Tibial nerve (tissue), 4 donors: ENCODE data around the gene SH3RF3. TPM values are rescaled to one million over a fixed set of nuclear protein-coding genes. Genes with fewer than 3 reads are reported as not detected.
A peak's percentile ranks its signal among the peaks of the same experiment; 100 is the strongest.

Experiments used
- DNase-seq, 2 donors: peaks; one replicate each; pipeline ENCODE4 v3.0.0-alpha.2; 2019; ENCODE audit warnings: low spot score in 2 of 2
- H3K27ac ChIP-seq, 4 donors: fragments of 200-600 bp; sonication (generic) in 3 of 4; one replicate each; pipeline ENCODE4 v1.5.1; 2017 to 2019; ENCODE audit warnings: mild to moderate bottlenecking in 1 of 4
- H3K27me3 ChIP-seq, 2 donors: fragments of 200-600 bp; sonication (generic) in 1 of 2; one replicate each; pipeline versions ENCODE4 v1.5.1 to v1.6.0; 2017 to 2019
- H3K36me3 ChIP-seq, 3 donors: fragments of 200-600 bp; sonication (generic); one replicate each; pipeline ENCODE4 v1.5.1; 2018 to 2019
- H3K4me1 ChIP-seq, 4 donors: fragments of 200-600 bp; sonication (generic) in 3 of 4; one replicate each; pipeline ENCODE4 v1.5.1; 2017 to 2019
- H3K4me3 ChIP-seq, 4 donors: fragments of 200-600 bp; sonication (generic) in 3 of 4; one replicate each; pipeline ENCODE4 v1.5.1; 2017 to 2019; ENCODE audit warnings: mild to moderate bottlenecking in 1 of 4, moderate library complexity in 1 of 4
- H3K9me3 ChIP-seq, 4 donors: fragments of 200-600 bp; sonication (generic) in 3 of 4; one replicate each; pipeline ENCODE4 v1.5.1; 2017 to 2019
- CTCF ChIP-seq, 5 experiments: fragments of 200-600 bp in 3 of 5; fragments of 450-650 bp in 2 of 5; sonication (generic) in 3 of 5; IDR thresholded peaks; one replicate each; pipeline ENCODE4 v1.5.1; 2016 to 2019; ENCODE audit warnings: antibody characterized with exemption in 5 of 5, mild to moderate bottlenecking in 3 of 5, moderate library complexity in 2 of 5
- EP300 ChIP-seq, 2 donors: sonication (generic); formaldehyde crosslinking; IDR thresholded peaks; one replicate each; pipeline ENCODE4 v1.6.1; 2017; ENCODE audit warnings: antibody characterized with exemption in 2 of 2, mild to moderate bottlenecking in 1 of 2
- POLR2A ChIP-seq, 2 donors: fragments of 450-650 bp; IDR thresholded peaks; one replicate each; pipeline ENCODE4 v1.6.1; 2017; ENCODE audit warnings: antibody characterized with exemption in 2 of 2, mild to moderate bottlenecking in 2 of 2, moderate library complexity in 2 of 2
- WGBS, 2 donors: methylation state at CpG; one replicate each; pipeline ENCODE4 v1.1.5; 2018; 5-methylcytosine and 5-hydroxymethylcytosine counted together
- total RNA-seq, 4 donors: library from RNA; depleted of rRNA; stranded (reverse); fragments of >200 nt; gene quantifications; one replicate each; pipeline ENCODE4 v1.1.0, GENCODE V29; 2016

SH3RF3 gene
- total RNA-seq, 4 donors from 2014 or later = 6.9 to 18.0 (median 11.4) TPM

- H3K36me3 ChIP-seq = no peaks in the 10 kb centered on the region
- H3K4me1 ChIP-seq = peaks cover 0 to 43% (median 0%) of the 10 kb centered on the region in 4 donors
- no peak overlapping the region for H3K4me3 ChIP-seq
- no peak overlapping the region for H3K27ac ChIP-seq
- TF ChIP-seq POLR2A (IDR thresholded peaks at IDR 0.05) (no peak), EP300 (IDR thresholded peaks at IDR 0.05) (no peak), CTCF (IDR thresholded peaks at IDR 0.05) (no peak)
- DNase-seq = no peak
- WGBS, 2 donors = 58 to 67% methylated on average over 12 of the region's 12 CpGs
- H3K9me3 ChIP-seq = no peaks in the 10 kb centered on the region
- peaks cover 0 to 7% of the 10 kb centered on the region in 2 donors for H3K27me3 ChIP-seq
Measured at GRCh38 chr2:109125593-109126500, 3.2 kb upstream of the SH3RF3 start.

- peaks cover 0 to 43% (median 0%) of the 10 kb centered on the region in 4 donors for H3K4me1 ChIP-seq
- no peak overlapping the region for H3K4me3 ChIP-seq
- H3K27me3 ChIP-seq = peaks cover 0 to 7% of the 10 kb centered on the region in 2 donors
- H3K9me3 ChIP-seq = no peaks in the 10 kb centered on the region
- WGBS, 2 donors = 82 to 90% methylated on average over 5 of the region's 5 CpGs
- no peak for TF ChIP-seq POLR2A (IDR thresholded peaks at IDR 0.05)
- no peak overlapping the region for H3K27ac ChIP-seq
- no peaks in the 10 kb centered on the region for H3K36me3 ChIP-seq
- no peak for DNase-seq
Measured at GRCh38 chr2:109126501-109126860, 2.5 kb upstream of the SH3RF3 start.

- Histone ChIP-seq H3K4me1 (peaks cover 0 to 43% (median 0%) of the 10 kb centered on the region in 4 donors), H3K27ac (no peak overlapping the region), H3K4me3 (peak overlapping the region in 2 of 4 donors; percentile 56 to 65), H3K27me3 (peaks cover 0 to 7% of the 10 kb centered on the region in 2 donors), H3K36me3 (no peaks in the 10 kb centered on the region), H3K9me3 (no peaks in the 10 kb centered on the region)
- 81 to 82% methylated on average over 10 of the region's 10 CpGs for WGBS, 2 donors
- TF ChIP-seq EP300 (IDR thresholded peaks at IDR 0.05) (no peak), CTCF (IDR thresholded peaks at IDR 0.05) (no peak), POLR2A (IDR thresholded peaks at IDR 0.05) (no peak)
- no peak for DNase-seq
Measured at GRCh38 chr2:109127556-109127955, 1.4 kb upstream of the SH3RF3 start.

GRCh38 chr2:109128048-109128615 lies 873 bp upstream of the SH3RF3 start:
- Histone ChIP-seq H3K9me3 (no peaks in the 10 kb centered on the region), H3K4me3 (peak overlapping the region; percentile 44 to 65 (median 56)), H3K36me3 (no peaks in the 10 kb centered on the region), H3K4me1 (peaks cover 0 to 43% (median 0%) of the 10 kb centered on the region in 4 donors), H3K27me3 (peaks cover 0 to 7% of the 10 kb centered on the region in 2 donors), H3K27ac (peak overlapping the region in 3 of 4 donors; percentile 42 to 73 (median 48))
- WGBS, 2 donors = 1 to 2% methylated on average over 46 to 63 of the region's 63 CpGs
- TF ChIP-seq CTCF (IDR thresholded peaks at IDR 0.05) (peak; percentile 70 to 92 (median 73)), EP300 (IDR thresholded peaks at IDR 0.05) (peak in 1 of 2 donors; percentile 53), POLR2A (IDR thresholded peaks at IDR 0.05) (no peak)
- peak; percentile 41 to 73 for DNase-seq

- TF ChIP-seq POLR2A (IDR thresholded peaks at IDR 0.05) (no peak), CTCF (IDR thresholded peaks at IDR 0.05) (peak in 1 of 5 experiments; percentile 8)
- H3K27me3 ChIP-seq = peaks cover 0 to 7% of the 10 kb centered on the region in 2 donors
- peak overlapping the region in 2 of 4 donors; percentile 48 to 73 for H3K27ac ChIP-seq
- H3K4me1 ChIP-seq = peaks cover 0 to 43% (median 0%) of the 10 kb centered on the region in 4 donors
- no peaks in the 10 kb centered on the region for H3K36me3 ChIP-seq
- H3K9me3 ChIP-seq = no peaks in the 10 kb centered on the region
- WGBS, 2 donors = 0 to 1% methylated on average over 10 to 52 of the region's 70 CpGs
- peak in 1 of 2 donors; percentile 23 for DNase-seq
- peak overlapping the region; percentile 44 to 65 (median 56) for H3K4me3 ChIP-seq
Measured at GRCh38 chr2:109129356-109129920, 433 bp downstream of the SH3RF3 start.
